WI38 (cell line): Measurements from ENCODE around the gene COL15A1.

Source experiments
- H3K4me3 ChIP-seq: 2 replicates; pipeline ENCODE4 v1.5.1; 2011; ENCODE audit warnings: low read depth, mild to moderate bottlenecking, control low read depth, low read length
- TF ChIP-seq, protein P1 (sequence below): IDR thresholded peaks from 2 replicates; pipeline ENCODE4 v1.5.1; 2012; ENCODE audit warnings: low read depth, mild to moderate bottlenecking, control low read depth, low read length

COL15A1 gene

DNA sequence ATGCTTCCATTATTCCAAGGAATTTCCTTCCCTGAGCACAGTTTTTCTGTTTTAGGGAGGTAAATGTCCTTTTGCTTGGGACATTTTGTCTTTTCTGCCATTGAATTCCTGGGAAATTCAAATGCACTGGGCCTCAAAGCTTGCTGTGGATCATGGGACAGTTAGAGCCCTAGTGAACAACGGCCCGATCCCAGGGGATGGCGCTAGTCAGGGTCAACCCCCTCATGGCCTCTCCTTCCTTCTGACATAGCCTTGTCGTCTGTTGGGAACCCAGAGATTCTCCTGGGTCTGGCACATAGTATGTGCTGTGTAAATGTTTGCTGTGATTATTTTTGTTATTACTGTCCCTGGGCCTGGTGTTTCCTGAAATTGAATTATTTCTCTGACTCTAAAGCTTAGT is 30.7 kb upstream of the COL15A1 start:
- no peak overlapping the region for H3K4me3 ChIP-seq
- TF ChIP-seq, protein P1, sequence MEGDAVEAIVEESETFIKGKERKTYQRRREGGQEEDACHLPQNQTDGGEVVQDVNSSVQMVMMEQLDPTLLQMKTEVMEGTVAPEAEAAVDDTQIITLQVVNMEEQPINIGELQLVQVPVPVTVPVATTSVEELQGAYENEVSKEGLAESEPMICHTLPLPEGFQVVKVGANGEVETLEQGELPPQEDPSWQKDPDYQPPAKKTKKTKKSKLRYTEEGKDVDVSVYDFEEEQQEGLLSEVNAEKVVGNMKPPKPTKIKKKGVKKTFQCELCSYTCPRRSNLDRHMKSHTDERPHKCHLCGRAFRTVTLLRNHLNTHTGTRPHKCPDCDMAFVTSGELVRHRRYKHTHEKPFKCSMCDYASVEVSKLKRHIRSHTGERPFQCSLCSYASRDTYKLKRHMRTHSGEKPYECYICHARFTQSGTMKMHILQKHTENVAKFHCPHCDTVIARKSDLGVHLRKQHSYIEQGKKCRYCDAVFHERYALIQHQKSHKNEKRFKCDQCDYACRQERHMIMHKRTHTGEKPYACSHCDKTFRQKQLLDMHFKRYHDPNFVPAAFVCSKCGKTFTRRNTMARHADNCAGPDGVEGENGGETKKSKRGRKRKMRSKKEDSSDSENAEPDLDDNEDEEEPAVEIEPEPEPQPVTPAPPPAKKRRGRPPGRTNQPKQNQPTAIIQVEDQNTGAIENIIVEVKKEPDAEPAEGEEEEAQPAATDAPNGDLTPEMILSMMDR: no peak

DNA sequence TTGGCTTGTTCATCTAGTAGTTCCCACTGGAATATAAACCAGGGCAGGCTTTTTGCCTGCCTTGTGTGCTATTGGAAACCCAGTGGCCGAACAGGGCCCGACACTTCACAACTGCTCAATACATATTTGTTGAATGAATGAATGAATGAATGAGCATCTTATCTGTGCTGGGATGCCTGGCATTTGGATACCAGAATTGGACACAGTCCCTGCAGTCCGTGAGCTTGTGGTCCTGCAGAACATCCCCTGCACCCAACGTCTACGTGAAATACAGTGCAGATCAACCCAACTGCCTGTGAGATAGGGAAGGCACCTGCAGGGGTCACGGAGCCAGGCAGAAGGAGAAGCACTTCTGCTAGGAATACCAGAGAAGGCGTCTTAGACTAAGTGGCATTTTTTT is 30.0 kb upstream of the COL15A1 start:
- TF ChIP-seq, protein P1: no peak
- H3K4me3 ChIP-seq: no peak overlapping the region

DNA sequence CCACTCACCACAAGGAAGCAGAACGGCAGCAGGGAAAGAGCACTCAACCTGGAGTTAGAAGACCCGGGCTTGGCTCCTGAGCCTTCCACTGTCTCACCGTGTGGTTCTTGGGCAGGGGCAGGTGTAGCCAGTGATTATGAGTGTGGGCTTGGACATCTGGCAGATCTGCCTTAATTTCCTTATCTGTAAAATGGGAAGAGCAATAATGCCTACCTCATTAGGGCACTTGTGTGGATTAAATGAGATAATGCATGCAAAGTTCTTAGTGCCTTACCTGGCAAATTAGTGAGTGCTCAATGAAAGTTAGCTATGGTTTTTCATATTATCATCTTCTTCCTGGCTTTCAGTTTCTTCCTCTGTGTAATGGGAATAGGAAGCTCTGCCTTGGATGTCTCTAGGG is 28.1 kb upstream of the COL15A1 start:
- H3K4me3 ChIP-seq: no peak overlapping the region
- TF ChIP-seq, protein P1: no peak

DNA sequence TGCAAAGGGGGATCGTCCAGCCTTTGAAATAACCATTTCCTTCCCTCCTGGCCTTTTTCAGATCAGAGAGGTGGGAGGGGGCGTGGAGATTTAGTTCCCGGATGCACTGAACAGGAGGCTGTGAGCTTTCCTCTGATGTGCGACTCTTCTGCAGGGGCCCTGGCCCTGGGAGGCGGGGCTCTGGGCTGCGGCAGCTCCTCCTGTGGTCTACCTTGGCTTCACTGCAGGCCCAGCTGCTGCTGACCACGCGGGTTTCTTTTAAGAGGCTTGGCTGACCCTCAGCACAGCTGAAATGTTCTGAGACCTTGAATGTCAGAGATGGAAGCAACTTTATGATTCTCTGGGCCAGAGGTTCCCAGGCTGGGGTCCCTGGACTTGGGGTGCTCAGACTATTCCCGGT is 27.0 kb upstream of the COL15A1 start:
- TF ChIP-seq, protein P1: no peak
- H3K4me3 ChIP-seq: no peak overlapping the region

DNA sequence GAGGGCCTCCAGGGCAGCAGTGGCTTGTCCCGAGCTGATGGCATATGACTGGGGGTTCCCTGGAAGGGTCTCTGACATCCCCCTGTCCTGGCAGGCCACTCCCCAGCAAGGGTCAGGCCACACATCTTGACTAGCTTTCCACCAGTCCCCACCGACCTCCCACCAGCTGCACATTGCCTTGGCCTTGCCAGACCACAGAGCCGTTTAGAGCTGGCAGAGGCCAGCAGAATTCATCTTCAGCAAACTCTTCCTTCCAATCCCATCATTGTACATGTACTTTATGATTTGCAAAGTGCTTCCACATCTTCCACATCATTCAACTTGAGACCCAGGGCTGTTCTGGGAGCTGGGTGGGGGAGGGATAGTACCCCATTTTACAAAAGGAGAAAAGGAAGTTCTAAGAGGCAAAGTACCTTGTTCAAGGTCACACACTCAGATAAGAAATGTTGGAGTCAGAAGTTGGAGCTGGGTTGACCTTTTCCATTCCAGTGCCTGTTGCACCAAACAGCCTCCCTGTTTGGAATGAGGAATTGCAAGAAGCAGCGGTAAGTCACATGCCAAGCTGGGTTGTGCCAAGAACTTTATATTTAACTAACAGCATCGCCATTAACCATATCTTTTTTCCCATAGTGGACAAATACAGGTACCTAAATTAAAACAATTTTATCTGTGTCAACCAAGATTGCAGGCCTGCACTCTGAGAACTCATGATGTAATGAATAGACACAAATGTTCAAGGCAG is 25.8 kb upstream of the COL15A1 start:
- H3K4me3 ChIP-seq: no peak overlapping the region
- TF ChIP-seq, protein P1: no peak

DNA sequence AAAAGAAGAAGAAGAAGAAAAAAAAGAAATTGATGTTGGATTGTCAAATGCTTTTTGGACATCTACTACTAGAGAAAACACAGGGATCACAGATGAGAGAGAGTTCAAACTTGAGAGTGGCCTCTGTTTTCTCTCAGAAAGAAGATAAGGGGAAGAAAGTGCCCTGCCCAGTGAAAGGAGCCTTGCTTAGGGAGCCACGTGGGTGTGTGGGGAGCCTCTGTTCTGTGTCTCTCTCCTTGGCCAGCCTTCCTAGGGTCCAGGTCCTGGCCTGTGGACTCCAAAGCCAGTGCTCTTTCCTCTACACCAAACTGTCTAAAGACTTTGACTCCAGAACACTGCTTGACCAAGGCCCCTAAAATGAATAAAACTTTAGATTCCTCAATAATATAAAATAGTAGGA is 22.0 kb upstream of the COL15A1 start:
- TF ChIP-seq, protein P1: no peak
- H3K4me3 ChIP-seq: no peak overlapping the region

DNA sequence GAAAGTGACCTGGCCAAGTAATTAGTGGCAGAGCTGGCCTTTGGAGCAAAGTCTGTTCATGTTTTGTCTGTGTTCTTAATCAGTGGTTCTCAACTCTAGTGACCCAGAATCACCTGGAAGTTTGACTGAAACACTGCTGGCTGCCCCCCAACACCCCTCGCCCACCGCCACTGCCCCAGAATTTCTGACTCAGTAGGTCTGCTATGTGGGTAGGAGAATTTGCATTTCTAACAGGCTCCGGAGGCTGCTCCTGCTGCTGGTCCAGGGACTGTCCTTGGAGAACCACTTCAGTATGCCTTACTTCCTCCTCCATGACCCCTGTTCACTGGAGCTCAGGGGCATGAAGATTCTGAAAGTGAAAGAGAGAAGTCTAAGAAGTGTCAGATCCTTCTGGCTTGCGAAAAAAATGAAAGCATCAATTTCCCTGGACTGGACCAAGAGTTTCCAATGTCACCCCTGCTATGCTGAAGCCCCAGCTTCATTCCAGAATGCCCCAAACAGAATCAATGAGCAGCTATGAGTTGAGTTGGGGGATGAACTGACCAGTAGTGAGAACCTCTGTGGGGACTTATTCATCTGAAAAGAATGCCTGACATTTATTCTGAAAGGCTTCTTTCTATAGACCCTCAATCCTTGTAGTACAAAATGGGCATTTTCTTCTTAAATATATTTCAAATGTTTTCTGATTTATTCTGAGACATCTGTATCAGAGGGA is 20.8 kb upstream of the COL15A1 start:
- H3K4me3 ChIP-seq: no peak overlapping the region
- TF ChIP-seq, protein P1: no peak
